Thyroid gland (tissue), 4 donors: ENCODE data around the gene JKAMP.

Experiments
- CTCF ChIP-seq, 6 experiments: fragments of 200-600 bp in 3 of 6; fragments of 450-650 bp in 3 of 6; sonication (generic) in 3 of 6; IDR thresholded peaks; one replicate each; pipeline ENCODE4 v1.5.1; 2016 to 2019; ENCODE audit warnings: antibody characterized with exemption in 6 of 6, mild to moderate bottlenecking in 2 of 6, inconsistent platforms in 1 of 6, moderate library complexity in 1 of 6
- POLR2A ChIP-seq, 2 donors: fragments of 450-650 bp; IDR thresholded peaks; one replicate each; pipeline ENCODE4 v1.6.1; 2017; ENCODE audit warnings: antibody characterized with exemption in 2 of 2, mild to moderate bottlenecking in 2 of 2, moderate library complexity in 1 of 2

GRCh38 chr14:59510001-59510400 is 25.7 kb downstream of the JKAMP start:
- TF ChIP-seq CTCF (IDR thresholded peaks at IDR 0.05) (no peak), POLR2A (IDR thresholded peaks at IDR 0.05) (no peak)
